Measurements from ENCODE around the gene CIB1.
"Not testable (repeated sequence)": the region's sequence is repeated elsewhere in the genome, so short reads cannot be mapped to it uniquely, and the experiment has no call there.

Gene CIB1

DNA sequence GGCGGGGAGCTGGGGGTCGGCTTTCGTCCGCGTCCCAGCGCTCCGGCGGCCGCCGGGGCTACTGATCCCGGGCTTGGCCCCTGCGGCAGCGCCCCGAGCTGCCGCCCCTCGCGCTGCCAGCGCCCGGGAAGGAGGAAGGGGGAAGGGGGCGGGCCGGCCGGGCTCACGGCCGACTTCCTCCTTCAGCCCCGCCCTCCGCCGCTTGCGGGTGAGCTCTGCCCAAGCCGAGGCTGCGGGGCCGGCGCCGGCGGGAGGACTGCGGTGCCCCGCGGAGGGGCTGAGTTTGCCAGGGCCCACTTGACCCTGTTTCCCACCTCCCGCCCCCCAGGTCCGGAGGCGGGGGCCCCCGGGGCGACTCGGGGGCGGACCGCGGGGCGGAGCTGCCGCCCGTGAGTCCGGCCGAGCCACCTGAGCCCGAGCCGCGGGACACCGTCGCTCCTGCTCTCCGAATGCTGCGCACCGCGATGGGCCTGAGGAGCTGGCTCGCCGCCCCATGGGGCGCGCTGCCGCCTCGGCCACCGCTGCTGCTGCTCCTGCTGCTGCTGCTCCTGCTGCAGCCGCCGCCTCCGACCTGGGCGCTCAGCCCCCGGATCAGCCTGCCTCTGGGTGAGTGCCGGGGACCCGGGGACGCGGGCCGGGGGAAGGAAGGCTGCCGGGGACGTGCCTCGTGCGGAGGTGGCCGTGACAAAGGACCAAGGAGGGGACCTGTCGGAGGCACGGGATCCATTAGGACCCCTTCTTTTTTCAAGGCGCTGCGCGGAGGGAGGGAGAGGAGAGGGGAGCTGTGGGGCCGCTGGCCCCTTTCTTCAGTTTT is 32.4 kb downstream of the CIB1 start, which contains the start of gene SEMA4B:
SEMA4B (plus strand) TSS at position 201 of the 814 bp plus-strand sequence; CDS start at position 450, 249 bp downstream.
- DNase-seq (ENCODE audit: low read depth, low spot score), result no peak
- H3K27ac ChIP-seq, result peak within 1 kb of the TSS; percentile 99

DNA sequence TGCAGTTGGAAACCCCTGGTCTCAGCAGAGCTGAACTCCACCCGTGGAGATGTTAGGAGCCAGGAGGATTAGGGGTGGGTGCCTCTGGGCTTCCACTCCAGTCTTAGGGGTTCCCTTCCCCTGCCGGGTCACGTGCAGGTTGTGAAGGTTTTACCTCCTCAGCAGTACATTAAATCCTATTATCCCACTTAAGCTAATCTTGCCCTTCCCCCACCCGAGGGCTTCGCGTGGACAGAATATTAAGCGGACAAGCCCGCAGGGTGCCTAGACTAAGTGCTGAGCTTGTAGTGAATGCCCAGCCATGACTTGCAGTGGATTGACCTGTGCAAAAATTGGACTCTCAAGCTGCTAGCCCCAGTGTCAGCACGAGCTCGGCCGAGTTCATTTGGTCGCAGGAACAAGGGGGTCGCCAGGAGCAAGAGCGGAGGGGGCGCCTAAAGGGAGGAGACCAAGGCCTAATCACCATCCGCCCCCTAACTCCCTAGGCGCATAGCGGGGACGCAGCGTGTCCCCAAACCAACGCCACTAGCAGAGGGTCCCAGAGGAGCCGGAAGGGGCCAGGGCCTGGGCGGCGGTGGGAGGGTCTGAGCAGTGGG is 33.1 kb downstream of the CIB1 start:
- peak overlapping the region; percentile 99 for H3K27ac ChIP-seq
- DNase-seq (ENCODE audit: low read depth, low spot score), result no peak

DNA sequence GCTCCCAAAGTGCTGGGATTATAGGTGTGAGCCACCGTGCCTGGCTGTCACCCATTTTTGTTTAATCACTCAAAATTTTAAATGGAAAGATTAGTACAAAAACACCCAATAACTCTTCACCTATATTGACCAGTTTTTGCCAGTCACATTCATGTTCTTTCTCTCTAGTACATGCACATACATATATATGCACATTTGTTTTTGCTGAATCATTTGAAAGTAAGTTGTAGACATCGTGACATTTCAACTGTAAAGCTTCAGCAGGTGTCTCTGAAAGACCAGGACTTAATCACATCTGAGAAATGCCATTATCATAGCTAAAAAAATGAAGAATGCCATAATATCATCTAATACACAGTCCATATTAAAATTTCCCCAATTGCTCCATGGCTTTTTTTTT is 39.1 kb downstream of the CIB1 start:
- no peak overlapping the region for H3K27ac ChIP-seq
- no peak for DNase-seq (ENCODE audit: low read depth, low spot score)

DNA sequence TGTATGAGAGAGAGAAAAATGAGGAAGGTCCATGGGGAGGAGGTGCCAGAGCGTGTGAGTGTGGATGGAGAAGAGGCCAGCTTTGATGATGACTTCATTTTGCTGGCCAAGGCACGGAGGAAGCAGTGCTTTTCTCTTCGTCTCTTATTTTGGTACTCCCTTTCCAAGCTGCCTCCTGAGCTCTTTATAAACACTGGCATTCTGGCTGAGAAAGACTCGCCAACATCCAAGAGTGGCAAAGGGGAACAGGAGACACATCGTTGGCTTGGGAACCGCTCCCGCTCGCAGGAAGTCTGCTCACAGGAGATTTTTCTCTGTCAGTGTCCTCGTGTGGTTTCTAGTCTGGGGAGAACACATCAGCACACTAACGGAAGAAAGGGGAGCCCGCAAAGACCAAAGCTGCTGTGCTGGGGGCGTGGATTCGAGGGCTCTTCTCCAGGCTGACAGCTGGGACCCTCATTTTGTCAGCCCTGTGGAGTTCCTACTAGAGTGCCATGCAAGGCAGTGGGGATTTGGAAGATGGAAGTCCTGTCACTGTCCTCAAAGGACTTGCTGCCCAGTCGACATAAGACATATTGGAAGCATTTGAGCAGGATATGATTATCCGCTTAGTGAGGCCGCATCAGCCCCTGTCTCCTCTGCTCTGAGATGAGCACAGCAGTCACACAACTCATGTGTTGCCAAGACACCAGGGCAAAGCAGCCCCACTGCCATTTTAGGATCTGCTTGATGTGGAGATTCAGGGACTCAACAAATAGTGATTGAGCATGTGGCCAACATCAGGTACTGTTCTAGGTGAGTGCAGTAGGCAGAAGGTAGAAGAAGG is 40.6 kb downstream of the CIB1 start:
- H3K27ac ChIP-seq, result peak overlapping the region; percentile 87
- DNase-seq (ENCODE audit: low read depth, low spot score), result no peak

GRCh38 chr15:90191794-90192509 is 41.8 kb downstream of the CIB1 start:
- peak overlapping the region; percentile 87 for H3K27ac ChIP-seq
- no peak for DNase-seq (ENCODE audit: low read depth, low spot score)

- peak overlapping the region; percentile 87 for H3K27ac ChIP-seq
- DNase-seq (ENCODE audit: low read depth, low spot score), result no peak
Observed at GRCh38 chr15:90191344-90191687, 42.4 kb downstream of the CIB1 start.

- peak overlapping the region; percentile 87 for H3K27ac ChIP-seq
Observed at GRCh38 chr15:90190606-90191343, 43.0 kb downstream of the CIB1 start.

DNA sequence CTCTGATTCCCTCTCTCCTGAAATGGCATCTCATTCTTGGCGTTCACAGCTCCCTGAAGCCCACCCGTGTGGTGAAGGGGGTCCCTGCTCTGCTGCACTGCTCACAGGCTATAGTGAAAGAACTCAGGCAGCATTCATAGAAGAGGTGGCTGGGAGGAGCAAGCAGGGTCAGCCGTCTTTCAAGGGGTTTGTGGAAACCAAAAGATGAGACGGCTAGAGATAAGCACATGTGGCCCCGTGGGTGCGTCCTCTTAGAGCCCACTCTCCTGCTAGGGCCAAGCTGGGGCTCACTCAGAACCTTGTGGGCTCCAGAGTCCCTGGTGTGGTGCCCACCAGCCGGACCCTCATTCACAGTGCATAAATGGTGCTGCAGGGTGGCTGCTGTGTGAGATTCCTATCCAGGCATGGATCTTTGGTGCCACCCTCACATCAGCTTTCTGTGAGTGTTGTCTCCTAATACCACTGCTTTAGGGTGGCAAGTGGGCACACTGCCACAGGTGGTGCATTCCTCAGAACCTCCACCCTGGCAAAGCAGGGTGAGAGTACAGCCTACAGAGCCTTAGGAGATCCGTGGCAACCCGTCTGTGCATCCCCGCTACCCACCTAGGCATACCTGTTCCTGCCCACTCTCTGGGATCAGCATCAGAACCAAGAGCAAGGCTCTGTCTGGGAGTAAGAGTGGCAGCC is 43.8 kb downstream of the CIB1 start:
- no peak for DNase-seq (ENCODE audit: low read depth, low spot score)
- H3K27ac ChIP-seq, result peak overlapping the region; percentile 87

More at GRCh38 chr15:90190606-90191343, 43.0 kb downstream of the CIB1 start:
- peak; percentile 79 for DNase-seq (ENCODE audit: low read depth, low spot score)

DNA sequence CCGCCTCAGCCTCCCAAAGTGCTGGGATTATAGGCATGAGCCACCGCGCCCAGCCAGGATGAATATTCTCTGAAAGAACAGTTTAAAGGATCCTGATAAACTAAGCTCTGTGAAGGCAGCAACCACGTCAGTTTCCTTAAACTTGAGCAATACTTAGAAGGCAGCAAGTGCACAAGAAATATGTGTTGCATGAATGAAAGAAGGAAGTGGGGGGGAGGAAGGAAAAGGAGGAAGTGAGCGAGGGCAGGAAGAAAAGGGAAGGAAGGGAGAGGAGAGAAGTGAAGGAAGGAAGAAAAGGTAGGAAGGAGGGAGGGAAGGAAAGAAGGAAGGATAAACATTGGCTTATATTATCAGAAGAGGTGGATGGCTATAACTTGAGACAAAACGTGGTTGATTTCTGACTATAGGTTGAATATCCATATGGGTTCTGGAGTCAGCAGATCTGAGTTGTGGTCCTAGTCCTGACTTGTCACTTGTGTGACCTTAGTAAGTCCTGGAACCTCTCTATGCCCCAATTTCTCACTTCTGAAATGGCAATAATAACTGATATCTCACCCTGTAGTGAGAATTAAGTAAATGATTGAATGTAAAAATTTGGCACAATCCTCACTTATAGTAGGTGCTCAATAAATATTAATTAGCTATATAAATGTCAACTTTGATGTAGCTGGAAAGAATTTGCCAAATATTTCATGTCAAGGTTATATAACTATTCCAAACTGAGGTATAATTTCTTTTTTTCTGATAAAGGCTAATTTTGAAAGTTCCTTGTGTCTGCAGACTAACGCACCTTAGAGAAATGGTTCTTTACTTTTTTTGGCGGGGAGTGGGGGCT is 44.6 kb downstream of the CIB1 start:
- DNase-seq (ENCODE audit: low read depth, low spot score), result no peak
- H3K27ac ChIP-seq, result peak overlapping the region; percentile 87

DNA sequence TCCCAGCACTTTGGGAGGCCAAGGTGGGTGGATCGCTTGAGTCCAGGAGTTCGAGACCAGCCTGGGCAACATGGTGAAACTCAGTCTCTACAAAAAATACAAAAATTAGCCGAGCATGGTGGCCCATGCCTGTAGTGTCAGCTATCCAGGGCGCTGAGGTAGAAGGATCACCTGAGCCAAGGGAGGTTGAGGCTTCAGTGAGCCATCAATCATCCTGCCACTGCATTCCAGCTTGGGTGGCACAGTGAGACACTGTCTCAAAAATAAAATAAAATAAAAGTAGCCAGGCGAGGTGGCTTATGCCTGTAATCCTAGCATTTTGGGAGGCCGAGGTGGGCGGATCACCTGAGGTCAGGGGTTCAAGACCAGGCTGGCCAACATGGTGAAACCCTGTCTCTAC is 45.7 kb downstream of the CIB1 start:
- peak overlapping the region; percentile 87 for H3K27ac ChIP-seq
- DNase-seq (ENCODE audit: low read depth, low spot score), result not testable (repeated sequence)

- no peak for DNase-seq (ENCODE audit: low read depth, low spot score)
- H3K27ac ChIP-seq, result peak overlapping the region; percentile 87
Observed at GRCh38 chr15:90187257-90187868, 46.4 kb downstream of the CIB1 start.

DNA sequence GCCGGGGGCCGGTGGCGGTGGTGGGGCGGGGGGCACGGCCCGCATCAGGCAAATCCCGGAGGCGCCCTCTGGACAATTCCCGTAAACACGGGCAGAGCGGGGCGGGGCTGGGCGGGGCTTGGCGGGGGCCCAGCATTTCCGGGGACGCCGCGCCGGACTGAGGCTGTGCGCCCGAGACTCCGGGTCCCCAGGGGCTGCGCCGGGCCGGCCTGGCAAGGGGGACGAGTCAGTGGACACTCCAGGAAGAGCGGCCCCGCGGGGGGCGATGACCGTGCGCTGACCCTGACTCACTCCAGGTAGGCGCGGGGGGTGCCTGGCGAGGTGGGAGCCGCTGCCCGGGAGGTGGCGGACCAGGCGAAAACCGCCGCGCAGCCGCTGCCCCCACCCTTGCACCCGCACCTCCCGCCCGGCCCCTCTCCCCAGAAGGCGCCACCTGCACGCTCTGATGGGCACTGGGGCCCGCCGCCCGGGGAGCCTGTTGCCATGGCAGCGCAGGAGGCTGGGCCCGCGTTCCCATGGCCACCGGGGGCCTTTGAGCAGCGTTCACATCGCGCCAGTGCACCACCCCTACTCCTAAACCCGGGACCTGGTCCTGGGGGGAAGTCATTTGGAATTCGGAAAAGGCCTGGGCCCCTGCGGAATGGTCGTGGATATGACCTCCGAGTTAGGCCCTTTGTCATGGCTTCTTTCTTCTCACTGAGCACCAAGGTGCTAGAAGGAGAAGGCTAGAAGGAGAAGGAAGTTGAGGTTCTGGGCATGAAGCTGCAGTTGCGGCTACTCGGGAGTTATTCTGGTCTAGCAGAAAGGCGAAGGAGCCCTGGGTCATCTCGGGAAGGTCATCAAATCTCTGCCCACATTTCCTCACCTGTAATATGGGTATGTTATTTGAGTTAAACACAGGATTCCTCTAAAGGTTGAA is 48.7 kb downstream of the CIB1 start:
- DNase-seq (ENCODE audit: low read depth, low spot score), result no peak
- H3K27ac ChIP-seq, result peak overlapping the region; percentile 87

DNA sequence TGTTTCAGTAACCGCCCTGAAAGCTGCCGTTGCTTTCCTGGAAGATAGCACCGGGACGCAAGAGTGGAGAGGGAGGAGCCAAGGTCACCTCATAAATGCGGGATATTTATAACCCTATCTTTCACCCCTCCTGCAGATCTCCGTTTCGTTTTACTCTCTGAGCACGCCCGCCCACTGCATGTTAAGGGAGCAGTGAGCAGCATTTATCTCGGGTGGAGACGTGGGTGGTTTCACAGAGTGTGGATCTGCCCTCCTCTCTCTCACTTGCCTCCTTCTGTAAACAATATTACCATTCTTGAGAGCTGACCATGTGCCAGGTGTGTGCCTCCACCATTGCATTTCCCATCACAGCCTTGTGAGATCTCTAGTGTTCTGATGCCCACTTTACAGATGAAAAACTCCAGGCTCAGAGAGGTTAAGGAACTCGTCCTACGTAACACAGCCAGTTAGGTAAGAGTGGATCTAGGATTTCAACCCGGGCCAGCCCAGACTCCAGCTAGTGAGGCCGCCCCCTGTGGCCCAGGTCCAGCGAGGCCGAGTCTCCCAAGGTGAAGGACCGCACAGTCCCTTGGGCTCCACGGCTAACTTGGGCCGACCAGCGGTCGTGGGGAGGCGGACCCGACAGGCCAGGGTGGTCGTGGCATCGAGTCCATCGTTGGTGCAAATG is 49.5 kb downstream of the CIB1 start:
- DNase-seq (ENCODE audit: low read depth, low spot score), result no peak
- H3K27ac ChIP-seq, result peak overlapping the region; percentile 87

- DNase-seq (ENCODE audit: low read depth, low spot score), result no peak
- H3K27ac ChIP-seq, result no peak overlapping the region
Observed at GRCh38 chr15:90181776-90182175, 52.0 kb downstream of the CIB1 start.
